HT-29 (cell line): Measurements from ENCODE around the gene SMR3A. TPM values are rescaled to one million over a fixed set of nuclear protein-coding genes. Genes with fewer than 3 reads are reported as not detected.
A peak's percentile ranks its signal among the peaks of the same experiment; 100 is the strongest.

Source experiments
- DNase-seq: peaks from one replicate; pipeline ENCODE4 v3.0.0-alpha.2; 2015; ENCODE audit warnings: low spot score
- total RNA-seq: library from RNA; depleted of rRNA; stranded (reverse); fragments of >200 nt; shearing (Covaris generic); gene quantifications from 2 replicates; pipeline ENCODE4 v1.2.3, GENCODE V29; 2014; rRNA removed

The SMR3A gene
- not detected in 2 replicates for total RNA-seq

GRCh38 chr4:70360460-70360859 lies at the start of gene SMR3A:
SMR3A (plus strand) TSS chr4:70360760; CDS start chr4:70362116, 1,356 bp downstream.
- no peak for DNase-seq

- no peak for DNase-seq
These were observed 46.8 kb upstream of the SMR3A start for GRCh38 chr4:70313736-70314135.

- no peak for DNase-seq
These were observed 44.6 kb upstream of the SMR3A start for GRCh38 chr4:70315928-70316327.

- no peak for DNase-seq
These were observed 34.5 kb upstream of the SMR3A start for GRCh38 chr4:70326052-70326451.

GRCh38 chr4:70334681-70335080 lies 25.9 kb upstream of the SMR3A start, which contains the start of gene CABS1:
CABS1 (plus strand) TSS chr4:70334981; CDS start chr4:70335040, 59 bp downstream.
- DNase-seq, result no peak

GRCh38 chr4:70336043-70336442 lies 24.5 kb upstream of the SMR3A start:
- no peak for DNase-seq

GRCh38 chr4:70337886-70338420 lies 22.6 kb upstream of the SMR3A start:
- DNase-seq, result no peak

GRCh38 chr4:70356185-70356584 lies 4.4 kb upstream of the SMR3A start:
- DNase-seq, result no peak

GRCh38 chr4:70359115-70359661 lies 1.4 kb upstream of the SMR3A start:
- DNase-seq, result no peak

GRCh38 chr4:70364002-70364401 lies 3.4 kb downstream of the SMR3A start:
- DNase-seq, result no peak

GRCh38 chr4:70365479-70365878 lies 4.9 kb downstream of the SMR3A start:
- DNase-seq, result peak; percentile 5

- no peak for DNase-seq
These were observed 7.3 kb downstream of the SMR3A start for GRCh38 chr4:70367813-70368212.

- DNase-seq, result no peak
These were observed 11.4 kb downstream of the SMR3A start for GRCh38 chr4:70371987-70372386.

- DNase-seq, result no peak
These were observed 12.2 kb downstream of the SMR3A start for GRCh38 chr4:70372760-70373159.

- no peak for DNase-seq
These were observed 20.0 kb downstream of the SMR3A start for GRCh38 chr4:70380578-70380977.

GRCh38 chr4:70382691-70383181 lies 22.2 kb downstream of the SMR3A start, which contains the start of gene SMR3B:
SMR3B (plus strand) TSS chr4:70383131; CDS start chr4:70384511, 1,380 bp downstream.
- no peak for DNase-seq

GRCh38 chr4:70392057-70392776 lies 31.7 kb downstream of the SMR3A start:
- DNase-seq, result no peak

GRCh38 chr4:70397580-70397979 lies 37.0 kb downstream of the SMR3A start, which contains the start of gene OPRPN:
OPRPN (plus strand) TSS chr4:70397940; CDS start chr4:70399286, 1,346 bp downstream.
- DNase-seq, result no peak

- no peak for DNase-seq
These were observed 38.8 kb downstream of the SMR3A start for GRCh38 chr4:70399319-70399718.

GRCh38 chr4:70402762-70403161 lies 42.2 kb downstream of the SMR3A start:
- DNase-seq, result no peak

- no peak for DNase-seq
These were observed 45.2 kb downstream of the SMR3A start for GRCh38 chr4:70405765-70406164.
